Hepatocyte (in vitro differentiated cells): Measurements from ENCODE around the gene RPP25. TPM values are rescaled to one million over a fixed set of nuclear protein-coding genes. Genes with fewer than 3 reads are reported as not detected.

Experiments used
- DNase-seq: peaks from one replicate; pipeline ENCODE4 v3.0.0-alpha.2; 2016; ENCODE audit warnings: low spot score
- H2AFZ ChIP-seq: fragments of 200-600 bp; sonication (generic); 2 replicates; pipeline ENCODE4 v1.6.0; 2016; ENCODE audit warnings: antibody characterized with exemption, mild to moderate bottlenecking
- H3K27ac ChIP-seq: fragments of 200-600 bp; sonication (generic); 2 replicates; pipeline ENCODE4 v1.5.1; 2016; ENCODE audit warnings: mild to moderate bottlenecking
- H3K27me3 ChIP-seq: fragments of 200-600 bp; sonication (generic); 2 replicates; pipeline ENCODE4 v1.6.1; 2016
- H3K36me3 ChIP-seq: fragments of 200-600 bp; sonication (generic); replicated peaks from 2 replicates; pipeline ENCODE4 v1.5.1; 2016; ENCODE audit warnings: low read depth; ENCODE audit not compliant: insufficient read depth
- H3K4me1 ChIP-seq: fragments of 200-600 bp; sonication (generic); 2 replicates; pipeline ENCODE4 v1.5.1; 2016; ENCODE audit warnings: mild to moderate bottlenecking, moderate library complexity; ENCODE audit not compliant: insufficient read depth
- H3K4me2 ChIP-seq: fragments of 200-600 bp; sonication (generic); 2 replicates; pipeline ENCODE4 v1.6.0; 2016
- H3K4me3 ChIP-seq: fragments of 200-600 bp; sonication (generic); 2 replicates; pipeline ENCODE4 v1.5.1; 2016; ENCODE audit warnings: mild to moderate bottlenecking
- H3K79me2 ChIP-seq: fragments of 200-600 bp; sonication (generic); 2 replicates; pipeline ENCODE4 v1.6.0; 2017; ENCODE audit warnings: mild to moderate bottlenecking
- H3K9me2 ChIP-seq: fragments of 200-600 bp; sonication (generic); replicated peaks from 2 replicates; pipeline ENCODE4 v1.6.0; 2017; ENCODE audit warnings: mild to moderate bottlenecking; ENCODE audit not compliant: insufficient read depth
- H3K9me3 ChIP-seq: fragments of 200-600 bp; sonication (generic); 2 replicates; pipeline ENCODE4 v1.5.1; 2016; ENCODE audit warnings: low read depth, mild to moderate bottlenecking
- H4K20me1 ChIP-seq: fragments of 200-600 bp; sonication (generic); 2 replicates; pipeline ENCODE4 v1.6.0; 2016; ENCODE audit warnings: mild to moderate bottlenecking; ENCODE audit not compliant: insufficient read depth, poor library complexity, severe bottlenecking
- EZH2 ChIP-seq: fragments of 200-600 bp; sonication (generic); IDR thresholded peaks from 2 replicates; pipeline ENCODE4 v1.6.1; 2016; ENCODE audit warnings: antibody characterized with exemption, mild to moderate bottlenecking, borderline replicate concordance
- EZH2phosphoT487 ChIP-seq: fragments of 200-600 bp; sonication (generic); IDR thresholded peaks from one replicate; pipeline ENCODE4 v1.6.1; 2018; ENCODE audit warnings: antibody characterized with exemption, mild to moderate bottlenecking, low read depth, moderate library complexity; ENCODE audit not compliant: unreplicated experiment, severe bottlenecking
- WGBS: methylation state at CpG from one replicate; pipeline ENCODE4 v1.1.6; 2016; ENCODE audit warnings: low lambda C conversion rate; ENCODE audit errors: missing lambda C conversion rate; 5-methylcytosine and 5-hydroxymethylcytosine counted together
- polyA plus RNA-seq: library from polyadenylated mRNA; unstranded; fragments of >200 nt; fragmentation: Nextera tagmentation; extraction: Ambion mirVana; gene quantifications from 2 replicates; pipeline ENCODE4 v1.2.1, GENCODE V29; 2016
- total RNA-seq: library from RNA; depleted of rRNA; stranded (reverse); fragments of >200 nt; gene quantifications from 2 replicates; pipeline ENCODE4 v1.2.3, GENCODE V29; 2014
- TF ChIP-seq, protein P1 (sequence below): fragments of 200-600 bp; sonication (generic); IDR thresholded peaks from 2 replicates; pipeline ENCODE4 v1.5.1; 2016; ENCODE audit warnings: antibody characterized with exemption, mild to moderate bottlenecking; ENCODE audit not compliant: poor library complexity

Gene RPP25
- total and polyA plus RNA-seq, 2 experiments from 2014 or later, result 22.7 to 60.4 TPM

DNA sequence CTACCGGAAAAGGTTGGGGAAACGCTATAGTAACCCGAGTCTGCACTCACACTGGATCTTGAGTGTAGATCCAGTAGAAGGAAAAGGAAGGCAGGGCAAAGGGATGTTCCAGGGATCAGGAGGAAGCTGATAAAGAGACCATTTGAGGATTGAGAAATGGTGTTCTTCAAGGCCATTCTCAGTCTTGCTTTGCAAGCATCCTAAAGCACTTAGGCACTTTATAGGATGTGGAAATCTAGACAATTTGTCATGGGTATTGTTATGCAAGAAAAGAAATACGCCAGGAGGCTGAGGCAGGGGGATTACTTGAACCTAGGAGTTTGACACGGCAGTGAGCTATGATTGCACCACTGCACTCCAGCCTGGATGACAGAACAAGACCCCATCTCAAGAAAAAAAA lies 25.6 kb upstream of the RPP25 start:
- Histone ChIP-seq H3K9me2 (no peaks in the 10 kb centered on the region), H3K4me3 (no peak overlapping the region), H3K27ac (no peak overlapping the region), H3K4me1 (no peaks in the 10 kb centered on the region), H3K9me3 (no peaks in the 10 kb centered on the region), H4K20me1 (no peaks in the 10 kb centered on the region), H3K36me3 (no peaks in the 10 kb centered on the region), H3K4me2 (no peak overlapping the region), H3K79me2 (no peaks in the 10 kb centered on the region), H2AFZ (no peak overlapping the region), H3K27me3 (peaks cover 6% of the 10 kb centered on the region)
- peak; percentile 44 for DNase-seq
- TF ChIP-seq EZH2phosphoT487 (no peak), EZH2 (no peak)
- TF ChIP-seq, protein P1, sequence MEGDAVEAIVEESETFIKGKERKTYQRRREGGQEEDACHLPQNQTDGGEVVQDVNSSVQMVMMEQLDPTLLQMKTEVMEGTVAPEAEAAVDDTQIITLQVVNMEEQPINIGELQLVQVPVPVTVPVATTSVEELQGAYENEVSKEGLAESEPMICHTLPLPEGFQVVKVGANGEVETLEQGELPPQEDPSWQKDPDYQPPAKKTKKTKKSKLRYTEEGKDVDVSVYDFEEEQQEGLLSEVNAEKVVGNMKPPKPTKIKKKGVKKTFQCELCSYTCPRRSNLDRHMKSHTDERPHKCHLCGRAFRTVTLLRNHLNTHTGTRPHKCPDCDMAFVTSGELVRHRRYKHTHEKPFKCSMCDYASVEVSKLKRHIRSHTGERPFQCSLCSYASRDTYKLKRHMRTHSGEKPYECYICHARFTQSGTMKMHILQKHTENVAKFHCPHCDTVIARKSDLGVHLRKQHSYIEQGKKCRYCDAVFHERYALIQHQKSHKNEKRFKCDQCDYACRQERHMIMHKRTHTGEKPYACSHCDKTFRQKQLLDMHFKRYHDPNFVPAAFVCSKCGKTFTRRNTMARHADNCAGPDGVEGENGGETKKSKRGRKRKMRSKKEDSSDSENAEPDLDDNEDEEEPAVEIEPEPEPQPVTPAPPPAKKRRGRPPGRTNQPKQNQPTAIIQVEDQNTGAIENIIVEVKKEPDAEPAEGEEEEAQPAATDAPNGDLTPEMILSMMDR, result no peak
- WGBS, result 69% methylated on average over 5 of the region's 5 CpGs

DNA sequence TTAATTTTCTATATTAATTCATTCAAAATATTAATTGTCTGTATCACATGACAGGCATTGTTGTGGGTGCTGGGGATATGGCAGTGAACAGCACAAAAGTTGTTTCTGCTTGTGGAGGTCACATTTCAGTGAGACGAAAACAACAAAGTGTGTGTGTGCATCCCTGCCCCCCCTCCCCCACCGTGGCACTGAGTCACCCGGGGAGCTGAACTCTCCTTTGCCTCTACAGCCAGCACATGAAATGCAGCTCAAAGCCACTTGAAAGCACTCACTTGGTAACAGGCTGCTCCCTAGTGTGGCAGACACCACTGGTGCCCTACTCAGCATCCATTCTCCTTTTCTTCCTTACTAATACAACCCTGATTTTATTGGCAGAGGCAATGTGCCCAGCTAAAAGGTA lies 21.9 kb upstream of the RPP25 start:
- DNase-seq, result no peak
- Histone ChIP-seq H3K9me2 (no peaks in the 10 kb centered on the region), H3K4me3 (no peak overlapping the region), H3K36me3 (no peaks in the 10 kb centered on the region), H2AFZ (no peak overlapping the region), H3K9me3 (no peaks in the 10 kb centered on the region), H3K4me1 (no peaks in the 10 kb centered on the region), H4K20me1 (no peaks in the 10 kb centered on the region), H3K4me2 (no peak overlapping the region), H3K27me3 (no peaks in the 10 kb centered on the region), H3K27ac (no peak overlapping the region), H3K79me2 (no peaks in the 10 kb centered on the region)
- WGBS, result 29% methylated on average over 3 of the region's 3 CpGs
- TF ChIP-seq, protein P1, result no peak
- no peak for TF ChIP-seq EZH2
- TF ChIP-seq EZH2phosphoT487, result no peak

DNA sequence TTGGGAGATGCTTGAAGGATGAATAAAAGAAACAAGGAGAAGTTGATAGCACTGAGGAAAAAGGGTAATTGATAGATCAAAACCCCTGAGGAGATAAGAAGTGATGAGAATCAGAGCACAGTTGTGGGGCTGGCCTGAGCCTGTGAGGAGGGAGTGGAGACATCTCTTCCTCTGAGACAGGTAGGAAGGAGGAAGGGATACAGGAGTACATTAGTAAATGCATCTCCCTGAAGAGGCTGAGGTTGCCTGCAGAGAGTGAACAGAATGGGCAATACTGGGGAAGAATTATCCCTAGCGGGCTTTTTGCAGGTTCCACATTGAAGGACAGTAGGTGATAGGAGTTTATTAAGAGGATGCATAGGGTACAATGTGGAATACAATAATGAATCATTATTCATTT lies 21.5 kb upstream of the RPP25 start:
- Histone ChIP-seq H3K4me2 (no peak overlapping the region), H3K27ac (no peak overlapping the region)

More for the DNA sequence above, 21.5 kb upstream of the RPP25 start:
- Histone ChIP-seq H2AFZ (no peak overlapping the region), H3K36me3 (no peaks in the 10 kb centered on the region), H3K9me2 (no peaks in the 10 kb centered on the region), H3K27me3 (no peaks in the 10 kb centered on the region), H3K4me1 (no peaks in the 10 kb centered on the region), H4K20me1 (no peaks in the 10 kb centered on the region), H3K9me3 (no peaks in the 10 kb centered on the region), H3K79me2 (no peaks in the 10 kb centered on the region), H3K4me3 (no peak overlapping the region)
- TF ChIP-seq, protein P1, result no peak
- TF ChIP-seq EZH2, result no peak
- no peak for TF ChIP-seq EZH2phosphoT487
- WGBS, result 90% methylated on average over 1 of the region's 1 CpG
- DNase-seq, result no peak
